Bone marrow (tissue), 2 donors: ENCODE data around the gene MYH14.

Source experiments
- DNase-seq, 2 donors: peaks; one replicate each; lab custom pipeline; 2025; lab: John Stamatoyannopoulos, UW

Gene MYH14

DNA sequence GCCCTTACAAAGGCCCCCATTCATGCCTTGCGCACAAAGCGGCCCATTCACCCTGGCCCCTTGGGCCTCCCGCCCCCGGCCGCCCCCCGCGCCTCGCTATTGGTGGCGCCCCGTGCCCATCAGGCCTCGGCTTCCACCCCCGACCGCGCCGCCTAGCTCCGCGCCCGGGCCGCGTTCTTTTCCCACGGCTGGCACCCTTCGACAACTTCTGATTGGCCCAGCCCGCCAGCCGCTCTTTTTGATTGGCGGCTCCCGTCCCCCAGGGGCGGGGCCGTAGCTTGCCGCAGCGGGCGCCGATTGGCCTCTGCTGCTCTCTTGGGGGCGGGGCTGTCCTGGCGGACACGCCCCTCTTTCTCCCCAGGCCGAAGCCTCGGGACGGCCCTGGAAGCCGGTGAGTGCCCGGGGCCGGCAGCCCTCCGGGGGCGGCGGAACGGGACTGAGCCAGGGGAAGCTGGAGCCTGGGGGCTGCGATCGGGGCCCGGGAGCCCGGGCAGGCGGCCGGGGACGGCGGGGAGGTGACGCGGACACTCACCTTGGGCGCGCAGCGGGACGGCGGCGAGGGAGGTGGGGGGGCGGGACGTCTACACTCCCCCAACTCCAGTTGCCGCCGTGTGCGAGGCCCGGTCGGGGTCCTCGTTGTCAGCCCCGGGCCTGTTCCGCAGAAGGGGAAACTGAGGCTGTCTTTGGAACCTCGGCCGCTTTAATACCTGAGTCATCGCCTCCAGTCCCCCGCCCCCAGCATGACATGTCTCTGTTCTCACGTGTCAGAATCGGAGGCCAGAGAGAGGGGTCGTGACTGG lies at the start of gene MYH14:
TSS of gene MYH14 (plus strand) at position 342 of the 800 bp plus-strand sequence. CDS start 6,744 bp downstream, outside the sequence.
- DNase-seq = no peak

DNA sequence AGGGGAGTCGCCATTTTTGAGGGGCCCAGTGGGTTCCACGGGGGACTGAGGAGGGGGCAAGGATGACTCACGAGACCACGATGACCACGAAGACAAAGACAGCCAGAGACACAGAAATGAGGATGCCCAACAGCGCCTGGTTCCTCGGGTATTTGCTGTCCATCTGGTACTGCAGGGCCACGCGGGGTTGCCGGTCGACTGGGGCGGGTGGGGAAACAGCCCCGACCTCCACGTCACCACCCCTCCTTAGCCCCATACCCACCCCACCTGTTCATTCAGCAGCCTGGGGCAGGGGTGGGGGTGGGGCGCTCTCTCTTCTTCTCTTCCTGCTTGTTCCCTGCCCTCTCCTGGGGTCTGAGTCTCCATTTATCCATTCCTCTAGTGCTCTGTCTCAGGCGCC lies 48.9 kb upstream of the MYH14 start:
- DNase-seq = no peak

DNA sequence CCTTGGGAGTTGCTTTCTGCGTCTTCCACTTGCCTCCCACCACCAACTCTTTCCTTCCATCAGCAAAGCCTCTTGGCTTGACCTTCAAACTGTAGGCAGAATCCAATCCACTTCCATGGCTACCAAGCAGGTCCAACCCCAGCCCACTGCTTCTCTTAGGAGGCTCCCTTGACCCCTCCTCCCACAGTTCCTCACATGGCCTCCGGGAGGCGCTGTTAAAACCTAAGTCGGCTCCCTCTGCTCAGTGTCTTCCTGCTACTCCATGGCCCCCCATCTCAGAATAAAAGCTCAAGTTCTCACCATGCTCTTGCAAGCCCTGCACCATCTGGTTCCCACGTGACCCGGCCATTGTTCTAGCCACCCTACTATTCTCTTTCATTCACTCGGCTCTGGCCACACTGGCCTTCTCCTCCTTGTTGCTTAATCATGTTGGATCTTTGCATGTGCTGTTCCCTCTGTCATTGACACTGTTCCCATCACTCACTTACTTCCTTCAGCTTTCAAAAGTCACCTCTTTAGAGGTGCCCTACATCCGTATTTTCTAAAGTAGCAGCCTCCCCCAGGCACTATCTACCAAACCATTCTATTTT lies 47.8 kb upstream of the MYH14 start:
- DNase-seq = no peak

DNA sequence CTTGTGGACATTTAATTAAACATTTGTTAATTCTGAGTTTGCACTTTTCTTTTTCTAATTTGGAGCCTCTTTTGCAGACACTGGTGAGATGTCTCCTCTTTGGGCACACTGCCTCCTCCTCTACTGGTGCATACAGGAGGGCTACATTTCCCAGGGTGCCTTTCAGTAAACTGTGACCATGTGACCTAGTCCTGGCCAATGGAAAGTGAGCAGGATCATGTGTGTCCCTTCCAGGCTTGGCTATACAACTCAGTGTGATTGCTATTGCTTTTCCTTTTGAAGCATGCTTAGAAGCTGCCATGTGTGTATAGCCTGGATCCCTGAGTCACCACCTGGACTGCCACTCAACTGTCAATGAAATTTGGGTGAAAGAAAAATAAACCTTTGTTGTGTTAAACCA lies 44.8 kb upstream of the MYH14 start:
- DNase-seq = no peak

DNA sequence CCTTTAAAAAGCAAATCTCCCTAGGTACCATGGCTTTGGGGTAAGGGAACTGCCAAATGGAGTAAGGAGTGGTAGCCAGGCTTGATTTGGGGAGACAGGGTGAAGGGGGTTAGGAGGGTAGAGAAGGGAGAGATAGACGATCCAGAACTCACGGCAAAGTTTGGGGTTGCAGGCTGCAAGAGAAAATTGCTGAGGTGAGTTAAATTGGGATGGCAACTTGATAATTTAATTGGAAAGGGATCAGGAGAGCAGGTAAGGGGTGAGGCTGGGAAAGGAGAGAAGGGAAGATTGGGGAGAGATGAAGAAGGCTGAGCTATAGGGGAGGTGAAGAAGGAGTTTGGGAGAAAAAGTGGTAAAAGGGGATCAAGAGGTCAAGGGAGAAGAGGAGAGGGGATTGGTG lies 44.3 kb upstream of the MYH14 start:
- DNase-seq = no peak

DNA sequence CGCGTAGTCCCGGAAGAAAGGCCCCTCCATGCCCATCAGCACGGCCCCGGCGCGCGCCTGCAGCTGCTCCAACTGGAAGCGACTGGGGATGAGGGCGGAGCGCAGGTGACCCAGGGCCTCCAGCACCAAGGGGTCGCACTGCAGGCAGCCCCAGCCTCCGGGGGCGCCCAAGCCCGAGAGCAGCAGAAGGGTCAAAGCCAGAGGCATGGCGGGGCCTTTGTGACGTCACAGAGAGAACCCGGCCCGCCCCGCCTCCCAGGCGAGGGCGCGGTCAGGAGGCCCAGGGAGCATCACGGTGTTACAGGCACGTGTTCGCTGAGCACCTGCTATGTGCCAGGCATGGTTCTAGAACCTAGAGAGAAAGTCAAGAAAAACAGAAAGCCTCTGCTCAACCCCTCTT lies 40.4 kb upstream of the MYH14 start, which contains the start of gene IZUMO2:
TSS of gene IZUMO2 (minus strand) at position 294 of the 400 bp plus-strand sequence. CDS start at position 207, 87 bp downstream.
- no peak for DNase-seq

DNA sequence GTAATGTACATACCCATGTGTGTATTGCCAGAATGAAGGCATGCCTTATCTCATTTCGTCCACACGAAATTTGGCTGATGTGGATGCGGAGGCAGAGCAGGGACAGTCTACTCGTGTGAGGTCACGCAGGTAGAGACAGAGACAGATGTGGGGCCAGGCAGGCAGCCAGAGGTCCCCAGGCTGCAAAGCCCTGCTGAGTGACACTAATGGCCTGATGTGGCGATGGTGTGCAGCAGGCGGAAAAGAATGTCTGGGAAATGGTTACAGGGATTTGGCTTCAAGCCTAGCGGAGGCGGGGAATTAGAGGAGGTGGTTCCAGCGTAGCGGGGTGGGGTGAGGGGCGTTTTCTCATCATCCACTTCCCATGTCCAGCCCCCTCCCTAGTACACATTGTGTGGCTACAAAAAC lies 36.1 kb upstream of the MYH14 start:
- no peak for DNase-seq

DNA sequence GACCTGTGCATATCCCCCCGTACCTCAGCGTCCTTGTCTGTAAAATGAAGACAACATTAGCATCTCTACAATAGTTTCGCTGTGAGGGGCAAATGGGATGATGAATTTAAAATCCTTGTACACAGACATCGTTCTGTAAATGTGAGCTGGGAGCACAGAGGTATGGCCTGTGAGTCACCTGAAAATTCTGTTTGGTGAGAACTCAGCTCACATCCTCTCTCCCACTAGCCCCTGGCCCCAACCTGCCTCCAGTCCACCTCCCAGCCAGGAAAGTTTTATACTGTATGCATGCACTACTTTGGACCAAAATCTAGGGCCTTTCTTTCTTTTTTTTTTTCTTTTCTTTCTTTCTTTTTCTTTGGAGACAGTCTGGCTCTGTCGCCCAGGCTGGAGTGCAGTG lies 31.7 kb upstream of the MYH14 start:
- no peak for DNase-seq

DNA sequence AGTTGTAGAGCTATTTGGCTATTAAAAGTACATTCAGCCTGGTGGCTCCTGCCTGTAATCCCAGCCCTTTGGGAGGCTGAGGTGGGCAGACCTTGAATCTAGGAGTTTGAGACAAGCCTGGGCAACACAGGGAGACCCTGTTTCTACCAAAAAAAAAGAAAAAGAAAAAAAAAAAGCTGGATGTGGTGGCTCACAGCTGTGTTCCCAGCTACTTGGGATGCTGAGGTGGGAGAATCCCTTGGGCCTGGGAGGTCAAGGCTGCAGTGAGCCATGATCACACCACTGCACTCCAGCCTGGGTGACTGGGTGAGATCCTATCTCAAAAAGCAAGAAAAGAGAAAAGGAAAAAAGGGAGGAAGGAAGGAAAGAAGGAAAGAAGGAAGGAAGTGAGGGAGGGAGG lies 30.7 kb upstream of the MYH14 start:
- no peak for DNase-seq

DNA sequence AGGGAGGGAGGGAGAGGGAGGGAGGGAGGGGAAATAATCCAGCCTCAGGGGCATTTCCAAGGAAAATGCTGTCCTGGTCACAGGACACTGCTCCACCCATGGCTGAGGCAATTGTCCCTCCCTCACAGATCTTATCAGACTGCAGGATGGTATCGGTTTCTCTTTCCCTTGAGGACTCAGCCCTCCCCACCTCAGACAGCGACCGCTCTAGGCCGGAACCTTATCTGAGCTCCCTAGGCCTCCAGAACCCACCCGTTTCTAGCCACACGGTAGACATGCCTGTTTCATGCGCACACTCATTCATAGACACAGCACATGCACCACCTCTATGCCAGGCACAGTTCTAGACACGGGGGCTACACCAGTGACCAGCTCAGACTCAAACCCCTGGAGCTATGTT lies 30.3 kb upstream of the MYH14 start:
- DNase-seq = no peak

DNA sequence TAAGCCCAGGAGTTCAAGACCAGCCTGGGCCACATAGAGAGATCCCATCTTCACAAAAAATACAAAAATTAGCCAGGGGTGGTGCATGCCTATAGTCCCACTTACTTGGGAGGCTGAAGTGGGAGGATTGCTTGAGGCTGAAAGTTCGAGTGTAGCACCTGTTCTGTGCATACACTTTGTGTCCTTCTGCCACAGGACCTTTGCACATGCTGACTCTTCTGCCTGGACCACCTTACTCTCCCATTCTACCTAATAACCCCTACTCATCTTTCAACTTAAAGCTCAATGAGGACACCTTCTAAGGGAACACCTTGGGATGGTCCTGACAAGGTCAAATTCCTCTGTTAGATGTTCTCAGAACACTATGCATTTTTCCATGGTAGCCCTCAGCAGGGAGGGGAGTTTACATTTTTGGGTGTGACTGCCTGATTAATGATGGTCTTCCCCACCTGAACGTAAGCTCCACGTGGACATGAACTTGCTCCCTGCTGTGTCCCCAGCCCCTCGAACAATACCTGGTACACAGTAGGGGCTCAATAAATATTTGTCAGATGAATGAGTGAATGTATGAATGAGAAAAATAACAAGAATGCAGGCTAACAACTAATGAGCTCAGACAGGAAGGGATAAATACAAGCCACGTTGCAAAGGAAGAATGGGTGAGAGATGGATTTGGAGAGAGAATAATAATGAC lies 29.2 kb upstream of the MYH14 start:
- no peak for DNase-seq

DNA sequence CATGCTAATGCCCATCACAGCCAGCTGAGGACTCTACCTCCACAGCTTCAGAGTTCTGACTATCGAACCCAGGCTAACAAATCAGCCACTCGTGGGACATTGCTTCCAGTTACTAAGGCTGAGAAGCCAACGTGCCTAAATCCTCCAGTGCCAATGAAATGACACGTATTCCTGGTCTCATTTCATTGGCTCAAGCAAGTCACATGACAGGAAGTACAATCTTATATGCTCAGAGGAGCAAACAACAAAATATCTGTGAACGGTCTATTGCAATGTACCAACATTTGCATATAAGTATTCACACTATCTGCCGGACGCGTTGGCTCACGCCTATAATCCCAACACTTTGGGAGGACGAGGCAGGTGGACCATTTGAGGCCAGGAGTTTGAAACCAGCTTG lies 27.5 kb upstream of the MYH14 start:
- no peak for DNase-seq

DNA sequence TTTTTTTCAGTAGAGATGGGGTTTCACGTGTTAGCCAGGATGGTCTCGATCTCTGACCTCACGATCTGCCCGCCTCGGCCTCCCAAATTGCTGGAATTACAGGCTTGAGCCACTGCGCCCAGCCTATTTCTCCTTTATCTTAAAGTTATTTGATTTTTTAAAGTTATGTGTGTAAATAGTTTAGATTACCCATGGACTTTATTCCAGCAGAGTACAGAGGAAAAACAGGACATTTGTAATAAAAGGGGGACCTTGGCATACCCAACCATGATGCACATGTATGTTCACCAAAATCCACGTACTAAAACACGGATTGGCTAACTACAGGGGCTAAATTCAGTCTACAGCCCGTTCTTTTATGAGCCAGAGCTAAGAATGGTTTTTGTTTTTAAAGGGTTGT lies 26.6 kb upstream of the MYH14 start:
- no peak for DNase-seq

DNA sequence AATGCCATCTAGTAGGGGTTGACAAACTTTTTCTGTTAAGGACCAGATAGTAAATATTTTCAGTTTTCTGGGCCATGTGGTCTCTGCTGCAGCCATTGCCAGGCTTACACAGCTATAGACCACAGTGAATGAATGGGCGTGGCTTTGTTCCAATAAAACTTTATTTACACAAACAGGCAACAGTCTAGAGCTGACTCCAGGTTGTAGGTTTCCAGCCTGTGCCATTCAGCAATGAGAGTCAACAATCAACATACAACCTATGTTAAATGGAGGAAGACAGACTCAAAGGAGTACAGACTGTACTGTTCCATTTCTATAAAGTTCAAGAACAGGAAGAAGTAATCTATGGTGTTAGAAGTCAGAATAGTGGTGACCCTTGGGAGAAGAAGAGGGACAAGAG lies 25.1 kb upstream of the MYH14 start:
- no peak for DNase-seq

DNA sequence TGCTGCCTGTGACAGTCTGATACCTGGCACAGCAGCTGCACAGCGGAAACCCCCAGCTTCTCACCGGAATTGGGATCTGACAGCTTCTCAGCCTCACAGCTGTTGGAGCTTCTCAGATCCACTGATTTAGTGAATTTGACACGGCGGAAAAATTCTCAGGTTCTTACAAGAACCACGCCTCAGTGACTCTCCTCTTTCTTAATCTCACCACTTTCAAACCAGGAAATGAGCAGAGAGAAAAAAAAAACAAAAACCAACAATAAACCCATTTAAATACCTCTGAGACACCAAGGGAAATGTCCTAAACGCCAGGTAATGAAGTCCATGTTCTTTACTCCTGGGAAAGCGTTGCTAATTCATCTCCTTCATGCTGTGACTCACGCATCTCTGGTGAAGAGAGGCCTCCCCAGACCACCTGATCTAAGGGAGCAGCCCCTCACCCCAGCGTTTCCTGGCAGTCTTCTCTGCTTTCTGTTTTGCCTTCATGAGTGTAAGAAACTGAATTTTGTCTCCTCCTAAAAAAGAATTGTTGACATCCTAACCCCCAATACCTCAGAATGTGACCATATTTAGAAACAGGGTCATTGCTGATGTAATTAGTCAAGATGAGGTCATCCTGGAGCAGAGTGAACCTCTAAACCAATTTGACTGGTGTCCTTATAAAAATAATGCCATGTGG lies 24.4 kb upstream of the MYH14 start:
- DNase-seq = no peak

DNA sequence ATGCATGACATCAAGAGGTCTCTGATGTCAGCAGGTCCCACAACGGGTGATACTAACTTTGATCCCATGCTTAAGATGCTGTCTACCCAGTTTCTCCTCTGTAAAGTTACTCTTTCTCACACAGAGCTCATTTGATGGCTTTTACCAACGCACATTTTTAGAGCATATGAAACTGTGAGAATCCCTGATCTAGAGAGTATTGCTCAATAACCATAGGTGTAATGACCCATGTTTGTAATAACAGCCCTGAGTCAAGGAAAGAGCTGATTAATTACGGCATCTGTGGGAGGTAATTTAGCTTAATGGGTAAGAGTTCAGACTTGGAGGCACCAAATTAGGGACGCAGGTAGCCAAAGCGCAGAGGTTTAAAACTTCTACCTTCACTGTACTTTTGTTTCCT lies 22.3 kb upstream of the MYH14 start:
- DNase-seq = no peak

DNA sequence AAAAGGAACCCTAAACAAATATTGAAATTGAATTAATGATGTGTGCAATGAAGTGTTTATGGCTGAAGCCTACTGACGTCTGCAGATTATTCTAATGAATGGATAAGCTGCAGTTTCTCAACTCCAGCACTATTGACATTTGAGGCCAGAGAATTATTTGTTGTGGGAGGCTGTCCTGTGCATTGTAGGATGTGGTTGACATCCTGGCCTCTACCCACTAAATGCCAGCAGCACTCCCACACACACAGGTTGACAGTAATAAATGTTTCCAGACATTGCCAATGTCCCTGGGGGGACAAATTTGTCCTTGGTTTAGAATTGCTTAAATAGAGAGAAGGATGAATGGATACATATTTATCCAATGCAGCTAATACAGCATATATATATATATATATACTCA lies 19.2 kb upstream of the MYH14 start:
- DNase-seq = no peak

DNA sequence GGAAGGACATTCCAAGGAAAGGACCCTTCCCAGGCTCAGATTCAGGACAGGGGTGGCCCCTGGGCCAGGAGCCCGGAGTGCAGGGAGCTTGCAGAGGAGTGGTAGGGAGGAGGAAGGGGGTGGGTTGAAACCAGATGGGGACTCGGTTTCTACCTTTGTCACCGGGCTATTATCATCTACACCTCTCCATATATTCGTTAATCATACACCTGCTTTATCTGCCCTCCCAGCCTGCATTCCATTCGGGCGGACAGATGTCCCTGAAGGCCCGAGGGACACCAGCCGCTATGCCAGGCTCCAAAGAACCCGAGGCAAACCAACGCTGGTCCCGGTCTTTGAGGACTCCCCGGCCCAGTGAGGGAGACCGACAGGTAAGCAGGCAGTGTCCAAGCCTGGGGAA lies 15.5 kb upstream of the MYH14 start:
- no peak for DNase-seq

DNA sequence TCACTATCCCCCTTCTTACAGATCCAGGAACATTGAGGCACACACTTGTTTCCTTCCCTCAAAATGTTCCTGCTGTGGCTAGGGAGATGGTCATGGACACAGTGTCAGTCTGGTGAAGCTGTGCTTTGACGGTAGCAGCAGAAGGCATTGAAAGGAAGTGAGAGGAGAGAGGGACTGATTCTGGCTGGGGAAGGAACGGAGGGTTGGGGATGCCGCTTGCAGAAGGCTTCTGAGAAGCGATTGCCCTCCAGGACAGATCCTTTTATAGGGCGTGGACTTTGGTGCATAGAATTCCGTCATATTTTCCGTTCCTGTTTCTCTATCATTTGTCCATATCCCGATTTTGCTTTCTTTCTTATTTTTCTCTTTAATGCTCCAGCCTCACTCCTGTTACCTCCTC lies 14.1 kb upstream of the MYH14 start:
- DNase-seq = no peak

DNA sequence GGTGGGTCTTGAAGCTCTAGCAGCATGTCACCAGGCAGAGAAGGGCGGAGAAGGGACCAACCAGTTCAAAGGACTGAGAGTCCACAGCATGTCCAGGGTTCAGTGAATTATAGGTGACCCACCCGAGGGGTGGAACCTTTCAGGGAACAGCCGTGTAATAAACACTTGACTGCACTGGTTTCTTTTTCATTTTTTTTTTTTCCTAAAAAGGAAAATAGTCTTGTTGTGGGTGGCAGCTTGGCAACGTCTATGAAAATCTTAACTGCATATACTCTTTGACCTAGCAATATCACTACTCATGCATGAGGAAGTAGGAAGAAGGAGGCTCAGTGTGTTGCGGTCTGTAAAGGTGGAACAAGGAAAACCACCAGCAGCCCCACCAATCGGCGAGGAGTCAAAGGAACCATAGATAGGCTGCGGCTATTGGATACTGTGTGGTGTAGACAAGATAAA lies 13.0 kb upstream of the MYH14 start:
- no peak for DNase-seq

DNA sequence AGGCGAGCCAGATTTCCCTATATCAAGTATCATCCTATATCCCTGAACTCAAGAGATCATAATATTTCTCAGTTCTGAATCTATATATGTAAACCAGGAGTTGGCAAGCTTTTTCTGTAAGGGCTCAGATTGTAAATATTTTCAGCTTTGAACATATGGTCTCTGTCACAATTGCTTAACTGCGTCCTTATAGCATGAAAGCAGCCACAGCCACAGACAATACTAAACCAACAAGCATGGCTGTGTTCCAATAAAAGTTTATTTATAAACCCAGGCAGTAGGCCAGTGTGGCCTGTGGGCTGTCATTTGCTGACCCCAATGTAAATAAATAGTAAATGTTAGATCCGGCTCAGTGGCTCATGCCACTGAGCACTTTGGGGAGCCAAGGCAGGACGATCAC lies 12.2 kb upstream of the MYH14 start:
- no peak for DNase-seq

DNA sequence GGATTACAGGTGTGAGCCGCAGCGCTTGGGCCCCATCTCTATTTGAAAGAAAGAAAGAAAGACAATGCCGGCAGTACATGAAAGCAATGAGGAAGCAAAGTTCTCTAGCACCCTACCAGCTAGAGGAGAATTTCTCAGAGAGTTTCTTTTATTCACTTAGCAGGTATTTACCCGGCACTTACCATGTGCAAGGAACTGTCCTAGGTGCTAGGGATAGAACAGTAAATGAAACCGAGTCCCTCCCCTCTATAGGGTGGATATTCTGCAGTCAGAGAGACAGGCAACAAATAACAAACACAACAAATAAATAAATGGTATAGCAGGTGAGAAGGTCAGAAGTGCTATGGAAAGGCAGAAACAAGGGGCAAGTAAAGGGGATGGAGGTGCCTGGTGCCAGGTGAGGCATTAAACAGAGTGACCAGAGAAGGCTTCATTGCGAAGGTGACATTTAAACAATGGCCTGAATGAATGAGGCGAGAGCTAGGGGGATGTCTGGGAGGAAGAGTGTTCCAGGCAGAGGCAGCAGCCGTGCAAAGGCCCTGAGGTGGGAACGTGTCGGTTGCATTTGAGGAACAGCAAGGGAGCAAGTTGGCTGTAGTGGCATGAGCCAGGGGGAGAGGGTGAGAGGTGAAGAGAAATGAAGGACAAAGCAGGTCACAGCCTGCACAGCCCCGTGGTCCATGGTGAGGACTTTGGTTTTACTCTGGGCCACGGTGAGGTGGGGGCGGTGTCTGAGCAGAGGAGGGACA lies 10.8 kb upstream of the MYH14 start:
- no peak for DNase-seq
